GM19395 (cell line): ENCODE measurements around the gene FAM72A.
"Not testable (repeated sequence)": the region's sequence is repeated elsewhere in the genome, so short reads cannot be mapped to it uniquely, and the experiment has no call there.

Source experiments
- ATAC-seq: cut with Tn5 transposase; IDR thresholded peaks from one replicate; pipeline ENCODE4 v1.9.1; 2021; ENCODE audit warnings: mild to moderate bottlenecking, moderate library complexity; ENCODE audit not compliant: unreplicated experiment

FAM72A gene

DNA sequence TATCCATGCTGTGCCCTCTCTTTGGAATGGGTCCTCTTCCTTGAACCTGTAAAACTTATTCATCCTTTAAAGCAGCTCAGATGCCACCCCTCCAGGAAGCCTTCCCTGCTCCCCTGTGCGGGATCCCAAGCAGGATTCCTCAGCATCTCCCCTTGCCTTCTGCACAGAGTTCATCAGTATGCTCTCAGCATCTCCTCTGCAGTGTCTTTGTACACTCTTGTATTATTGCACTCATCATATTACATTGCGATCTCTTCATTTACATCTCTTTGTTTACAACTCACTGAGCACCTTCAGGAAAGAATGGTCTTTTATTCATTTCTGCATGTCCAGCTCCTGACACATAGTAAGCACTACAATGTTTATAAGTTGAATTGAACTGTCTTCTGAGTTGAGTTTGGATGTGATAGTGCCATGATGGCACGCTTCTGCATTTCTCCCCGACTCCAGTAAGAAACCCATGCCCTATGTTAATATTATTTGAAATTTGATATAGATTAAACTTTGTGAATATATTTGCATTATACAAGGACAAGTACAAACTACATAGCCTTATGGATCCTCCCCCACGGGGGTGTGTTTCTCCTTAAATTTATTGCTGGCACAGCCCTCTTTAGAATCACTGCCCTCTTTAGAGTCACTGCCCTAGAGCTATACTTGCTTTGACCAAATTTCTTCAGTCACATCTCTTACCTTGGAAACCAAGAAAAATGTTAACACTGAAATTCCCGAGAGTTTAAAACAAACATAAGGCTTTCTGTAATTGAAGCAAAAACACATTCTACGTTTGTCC is 13.2 kb upstream of the FAM72A start:
- not testable (repeated sequence) for ATAC-seq

DNA sequence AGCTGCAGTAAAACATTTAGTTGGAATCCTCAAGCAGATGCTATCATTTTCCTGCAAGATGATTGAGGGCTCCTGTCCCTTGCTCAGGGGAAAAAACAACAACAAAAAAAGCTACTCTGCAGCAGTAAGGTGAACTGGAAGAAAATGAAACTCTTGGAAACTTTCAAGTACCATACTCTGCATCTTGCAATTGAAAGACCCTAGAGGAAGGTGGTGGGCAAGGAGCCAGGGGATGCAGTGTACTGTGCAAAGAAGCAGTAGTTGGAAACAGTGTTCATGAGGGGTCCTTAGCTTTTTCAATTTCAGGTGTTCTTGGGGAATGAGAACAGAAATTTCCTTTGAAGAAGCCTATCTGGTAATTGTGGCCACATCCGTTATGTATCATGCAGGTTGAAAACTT is 8.2 kb upstream of the FAM72A start:
- not testable (repeated sequence) for ATAC-seq

DNA sequence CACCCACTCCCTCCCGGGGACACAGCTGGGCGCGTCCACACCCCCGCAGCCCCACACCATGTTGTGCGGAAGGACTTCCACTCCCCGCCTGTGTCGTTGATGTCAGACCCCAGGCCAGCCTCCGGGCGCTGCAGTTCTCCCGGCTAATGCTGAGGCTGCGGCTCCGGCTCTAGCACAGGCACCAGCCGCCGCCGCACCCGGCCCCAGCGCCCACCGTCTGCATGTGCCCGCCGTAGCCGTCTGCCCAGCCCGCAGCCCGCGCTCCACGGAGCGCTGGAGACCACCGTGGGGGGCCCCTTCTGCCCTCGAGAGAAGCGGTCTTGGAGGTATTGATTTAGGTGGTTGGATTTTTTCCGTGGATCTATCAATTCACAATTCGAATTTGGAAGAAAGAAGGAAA is 2.9 kb upstream of the FAM72A start:
- not testable (repeated sequence) for ATAC-seq

DNA sequence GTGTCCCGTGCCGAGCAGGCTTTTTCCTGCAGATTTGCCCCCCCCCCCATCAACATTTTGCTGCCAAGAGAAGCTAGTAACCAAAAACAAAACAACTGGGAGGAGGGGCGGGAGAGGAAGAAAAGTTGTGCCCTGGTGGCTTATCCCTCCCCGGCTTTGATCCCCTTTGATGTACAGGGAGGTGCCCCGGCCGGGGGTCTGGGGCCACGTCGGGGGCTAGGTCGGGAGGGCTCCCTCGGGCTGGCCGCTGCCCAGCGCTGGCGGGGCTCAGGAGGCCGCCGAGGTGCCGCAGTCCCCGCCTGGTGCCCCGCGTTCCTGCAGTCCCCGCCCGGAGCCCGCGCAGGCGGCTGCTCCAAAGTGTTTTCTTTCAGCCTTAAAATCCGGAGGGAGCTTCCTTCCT is 2.2 kb upstream of the FAM72A start:
- not testable (repeated sequence) for ATAC-seq

DNA sequence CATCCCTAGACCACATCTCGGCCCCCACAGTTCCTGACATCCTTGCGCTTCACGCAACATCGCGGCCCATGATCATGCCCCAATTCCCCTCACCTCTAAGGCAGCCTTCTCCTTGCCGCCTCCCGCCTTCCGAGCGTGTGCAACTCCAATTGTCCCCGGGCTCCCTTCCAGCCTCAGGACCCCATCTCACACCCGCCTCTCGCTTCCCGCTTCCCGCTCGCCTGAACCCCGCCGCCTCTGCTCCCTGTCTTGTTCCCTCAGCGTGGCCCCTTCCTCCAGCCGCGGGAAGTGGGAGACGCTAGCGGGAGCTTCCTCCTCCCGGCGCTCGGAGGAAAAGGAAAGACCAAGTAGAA is 1.5 kb upstream of the FAM72A start:
- ATAC-seq = not testable (repeated sequence)

DNA sequence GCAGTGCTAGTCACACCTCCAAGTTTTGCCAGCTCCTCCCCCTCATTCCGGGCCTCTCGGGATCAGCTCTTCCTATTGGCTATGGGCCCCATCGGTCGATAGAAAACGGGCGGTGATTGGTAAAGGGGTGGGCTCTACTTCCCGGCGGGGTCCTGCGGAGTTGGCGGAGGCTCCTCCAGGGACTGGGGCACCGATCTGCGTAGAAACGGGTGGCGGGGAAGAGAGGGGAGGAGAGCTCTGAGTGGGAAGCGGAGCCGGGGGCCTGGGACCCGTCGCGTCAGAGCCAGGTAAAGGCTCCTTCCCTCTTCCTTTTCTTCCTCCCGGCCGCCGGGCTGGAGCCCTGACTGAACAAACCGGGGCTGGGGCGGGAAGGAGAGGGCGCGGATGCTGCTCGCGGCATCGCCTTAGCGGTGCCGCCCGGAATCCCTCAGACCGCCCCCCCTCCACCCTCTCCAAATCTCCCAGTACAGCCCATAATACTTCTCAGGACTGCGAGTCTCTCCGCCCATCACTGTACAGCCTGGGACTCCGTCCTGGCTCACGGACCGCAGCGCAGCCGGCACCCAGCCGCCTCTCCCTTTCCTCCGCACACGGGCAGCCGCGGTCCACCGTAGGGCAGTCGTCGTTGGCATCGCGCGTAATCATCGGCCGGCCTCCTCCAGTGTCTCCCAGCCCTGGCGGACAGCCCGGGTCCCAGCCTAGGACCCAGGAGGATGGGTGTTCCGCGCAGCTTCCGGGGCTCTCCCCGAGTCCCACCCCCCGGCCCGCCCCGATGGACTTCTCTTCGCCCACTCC is 922 bp upstream of the FAM72A start, which contains the start of gene SRGAP2:
TSS of gene SRGAP2 (plus strand) at position 178 of the 795 bp plus-strand sequence. CDS start 2,430 bp downstream, outside the sequence.
- peak; percentile 7 for ATAC-seq

DNA sequence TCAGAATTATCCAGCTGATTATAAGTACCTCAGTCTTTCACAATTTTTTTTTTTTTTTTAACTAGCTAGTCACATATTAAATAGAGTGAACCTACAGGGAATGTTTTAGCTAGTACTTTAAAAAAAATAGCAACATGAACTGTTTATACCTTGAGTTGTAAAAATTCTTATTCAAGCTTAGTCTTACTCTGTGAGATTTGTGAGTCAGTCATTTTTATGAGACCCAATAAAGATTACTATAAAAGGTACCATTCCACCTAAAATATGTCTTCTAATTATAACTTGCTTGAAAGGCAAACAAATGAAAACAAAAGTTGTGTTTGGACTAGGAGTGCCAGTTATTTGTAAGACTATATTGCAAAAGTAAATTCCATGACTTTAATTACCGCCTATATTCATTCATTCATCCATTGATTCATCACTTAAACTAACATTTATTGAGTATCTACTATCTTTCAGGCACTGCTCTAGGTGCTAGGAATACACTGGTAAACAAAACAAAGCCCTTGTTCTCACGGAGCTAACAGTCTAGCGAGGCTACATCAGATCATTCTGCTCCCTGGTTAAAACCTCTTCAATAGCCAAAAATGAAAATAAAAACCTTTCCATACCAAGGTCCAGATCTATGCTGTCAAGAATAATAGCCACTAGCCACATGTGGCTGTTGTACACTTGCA is 5.8 kb downstream of the FAM72A start:
- ATAC-seq = not testable (repeated sequence)

DNA sequence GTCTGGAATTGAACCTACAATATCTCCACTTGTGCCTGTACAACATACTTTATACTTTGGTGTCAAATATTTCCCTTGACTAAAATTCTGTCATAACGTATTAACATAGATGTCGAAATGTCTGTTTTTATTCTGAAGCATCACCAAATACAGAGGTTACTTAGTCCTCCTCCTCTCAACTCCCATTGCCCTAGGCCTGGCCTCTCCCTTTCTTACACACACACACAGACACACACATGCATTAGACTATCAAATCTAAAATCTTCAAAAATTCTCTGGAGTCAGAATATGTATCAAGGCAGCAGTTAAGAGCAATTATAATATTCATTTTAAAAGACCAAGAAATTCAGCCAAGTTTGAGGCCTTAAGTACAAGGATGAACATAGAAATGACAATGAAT is 7.5 kb downstream of the FAM72A start:
- ATAC-seq = not testable (repeated sequence)

DNA sequence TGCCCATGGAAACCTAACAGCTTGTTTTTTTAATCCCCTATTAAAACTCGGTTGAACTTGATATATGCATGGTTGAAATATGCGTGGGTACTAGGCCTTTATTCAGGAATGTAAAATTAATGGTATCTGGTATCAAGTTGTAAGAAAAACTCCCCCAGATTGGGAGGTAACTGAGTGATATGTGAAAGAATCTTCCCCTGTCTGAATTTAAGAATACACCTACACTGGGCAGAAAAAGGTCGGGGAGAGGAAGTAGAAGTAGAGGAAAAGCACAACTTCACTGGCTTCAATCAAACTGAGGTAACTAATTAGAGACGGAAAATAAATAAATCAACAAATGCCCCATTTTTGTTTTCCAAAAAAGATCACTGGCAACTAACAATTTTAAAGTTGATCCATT is 15.8 kb downstream of the FAM72A start:
- not testable (repeated sequence) for ATAC-seq

DNA sequence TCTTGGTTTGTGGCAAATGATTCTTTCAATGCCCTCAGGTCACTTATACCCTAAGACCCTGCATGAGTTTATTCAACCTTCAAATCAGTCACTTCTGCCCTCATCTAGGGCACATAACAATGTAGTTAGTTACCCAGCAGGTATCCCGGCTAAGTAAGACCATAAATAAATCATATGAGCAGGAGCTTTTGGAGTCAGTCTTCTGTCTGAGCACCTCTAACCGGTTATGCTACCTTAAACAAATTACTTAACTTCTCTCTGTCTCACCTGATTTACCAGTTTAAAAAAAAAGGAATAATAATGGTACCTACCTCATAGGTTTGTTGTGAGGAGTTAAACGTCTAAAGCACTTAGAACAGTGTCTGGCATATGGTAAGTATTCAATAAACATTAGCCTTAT is 16.9 kb downstream of the FAM72A start:
- ATAC-seq = not testable (repeated sequence)

DNA sequence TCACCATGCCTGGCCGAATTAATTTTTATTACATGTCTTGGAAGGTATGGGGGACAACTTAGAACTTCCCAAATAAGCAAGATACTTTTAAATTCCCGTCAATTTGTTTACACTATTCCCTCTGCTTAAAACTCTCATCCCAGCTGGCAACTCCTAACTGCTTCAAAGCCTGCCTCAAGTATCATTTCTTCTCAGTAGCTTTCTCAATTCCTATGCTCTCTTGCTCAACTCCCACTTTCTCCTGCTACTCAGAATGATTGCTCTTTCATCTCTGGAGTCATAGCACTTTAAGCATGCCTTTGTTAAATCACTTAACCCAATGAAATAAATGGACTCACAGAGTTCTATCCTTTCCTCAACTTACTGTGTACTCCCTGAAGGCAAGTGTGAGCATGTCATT is 18.9 kb downstream of the FAM72A start:
- ATAC-seq = not testable (repeated sequence)

DNA sequence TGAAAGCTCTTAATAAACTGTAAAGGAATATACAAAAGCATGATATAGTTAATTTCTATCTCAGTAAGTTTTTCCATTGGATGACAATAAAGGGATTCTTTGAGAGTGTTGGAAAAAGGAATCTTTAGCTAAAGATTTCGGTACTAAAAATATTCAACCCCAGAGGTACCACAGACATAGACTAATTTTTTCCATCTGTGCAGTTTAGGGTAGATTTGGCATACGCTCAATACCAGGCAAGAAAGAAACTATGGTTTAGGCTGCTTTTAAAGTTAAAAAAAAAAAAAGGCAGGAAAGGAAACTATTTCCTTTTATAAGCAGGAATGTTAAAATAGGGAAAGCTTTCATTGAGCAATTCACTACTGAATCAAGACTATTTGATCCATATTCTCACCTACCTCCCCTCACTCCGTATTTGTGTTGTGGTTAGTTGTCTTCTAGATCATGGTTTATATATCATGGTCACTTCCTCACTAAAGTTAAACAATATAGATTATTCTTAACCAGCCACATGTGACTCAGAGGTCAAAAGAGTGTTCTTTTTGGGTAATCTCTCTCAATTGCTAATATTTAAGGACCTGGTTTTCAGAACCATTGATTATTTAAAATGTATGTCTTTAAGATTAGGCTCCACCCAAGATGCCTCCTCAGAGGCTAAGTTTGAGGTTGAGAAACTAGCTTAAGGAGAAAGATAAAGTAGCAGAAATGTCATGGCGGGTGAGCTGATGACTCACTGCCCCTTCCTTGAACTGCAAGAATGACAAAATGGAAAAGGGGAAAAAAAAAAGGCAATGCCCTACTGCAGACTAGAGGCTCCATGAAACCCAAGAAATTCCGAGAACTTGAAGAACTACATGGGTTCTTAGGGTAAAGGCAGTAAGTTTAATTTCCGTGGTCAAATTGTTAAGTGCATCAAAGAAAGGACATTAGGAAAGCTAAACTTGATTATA is 20.0 kb downstream of the FAM72A start:
- not testable (repeated sequence) for ATAC-seq

DNA sequence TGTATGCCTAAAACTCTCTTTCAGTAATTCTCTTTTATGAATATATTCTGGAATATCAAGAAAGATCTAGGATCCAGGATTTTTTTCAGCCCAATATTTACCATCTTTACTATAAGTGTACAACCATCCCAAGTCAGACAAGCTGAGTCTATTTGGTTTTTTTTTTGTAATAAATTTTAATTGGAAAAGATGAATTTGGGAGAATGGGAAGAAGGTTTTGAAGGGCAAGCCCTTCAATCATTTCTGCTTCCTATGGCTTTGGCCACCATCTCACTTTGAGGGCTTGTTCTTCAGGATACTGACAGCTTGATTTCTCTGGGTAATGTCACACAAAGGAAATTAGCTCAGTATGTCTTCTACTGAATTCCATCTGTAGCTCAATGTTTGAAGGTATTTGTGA is 23.0 kb downstream of the FAM72A start:
- not testable (repeated sequence) for ATAC-seq

DNA sequence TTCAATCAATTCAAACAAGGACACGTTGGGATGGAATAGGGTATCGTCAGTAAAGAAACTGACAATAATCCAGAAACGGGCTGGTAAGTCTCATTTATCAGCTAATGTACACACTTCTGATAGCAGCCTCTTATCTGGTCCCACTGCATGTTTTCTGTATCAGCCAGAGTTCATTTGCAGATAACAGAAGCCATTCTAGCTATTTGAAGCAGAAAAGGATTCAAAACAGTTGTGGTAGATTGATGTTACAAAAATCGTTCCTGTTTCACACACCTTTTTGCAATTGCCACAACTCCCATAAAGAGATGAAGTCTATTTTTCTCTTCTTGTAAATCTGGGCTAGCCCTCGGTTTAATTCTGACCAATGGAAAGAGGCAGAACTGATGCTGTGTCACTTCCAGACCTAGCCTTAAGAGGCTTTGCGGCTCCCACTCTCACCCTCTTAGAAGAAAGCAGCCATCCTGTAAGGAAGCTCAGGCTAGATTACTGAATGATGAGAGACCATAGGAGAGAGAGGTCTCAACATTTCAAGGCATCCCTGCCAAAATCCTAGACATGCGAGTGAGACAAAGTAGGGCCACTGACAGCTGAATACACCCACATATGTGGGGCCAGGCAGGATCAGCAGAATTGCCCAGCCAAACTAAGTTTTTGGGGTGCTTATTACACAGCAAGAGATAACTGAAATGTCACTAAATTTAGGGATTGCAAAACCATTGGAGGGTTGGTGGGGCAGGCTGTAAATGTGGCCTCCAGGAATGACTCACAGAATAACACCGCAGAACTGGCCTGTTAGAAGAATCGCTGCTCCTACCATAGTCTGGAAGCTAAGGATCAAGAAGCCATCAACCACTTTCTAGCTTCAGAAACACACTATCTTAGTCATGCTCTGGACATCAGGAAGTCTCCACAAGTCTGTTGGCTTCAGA is 24.3 kb downstream of the FAM72A start:
- ATAC-seq = not testable (repeated sequence)

DNA sequence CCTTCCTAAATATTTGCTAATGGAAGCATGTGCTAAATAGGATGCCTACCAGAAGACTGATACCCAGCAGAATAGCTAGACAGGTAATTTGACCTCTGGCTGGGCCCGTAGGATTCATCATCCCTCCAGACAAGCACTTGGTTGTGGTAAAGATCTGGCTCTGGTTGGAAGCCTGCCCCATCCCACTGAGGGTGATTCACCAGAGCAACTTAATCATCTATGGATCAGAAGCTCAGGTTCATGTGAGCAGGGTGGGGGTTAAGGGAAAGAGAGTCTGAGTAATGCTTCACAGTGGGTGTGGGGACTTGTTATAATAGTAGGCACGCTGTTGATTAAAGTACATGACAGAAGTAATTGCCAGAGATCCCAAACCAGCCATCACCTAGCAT is 26.5 kb downstream of the FAM72A start:
- not testable (repeated sequence) for ATAC-seq

DNA sequence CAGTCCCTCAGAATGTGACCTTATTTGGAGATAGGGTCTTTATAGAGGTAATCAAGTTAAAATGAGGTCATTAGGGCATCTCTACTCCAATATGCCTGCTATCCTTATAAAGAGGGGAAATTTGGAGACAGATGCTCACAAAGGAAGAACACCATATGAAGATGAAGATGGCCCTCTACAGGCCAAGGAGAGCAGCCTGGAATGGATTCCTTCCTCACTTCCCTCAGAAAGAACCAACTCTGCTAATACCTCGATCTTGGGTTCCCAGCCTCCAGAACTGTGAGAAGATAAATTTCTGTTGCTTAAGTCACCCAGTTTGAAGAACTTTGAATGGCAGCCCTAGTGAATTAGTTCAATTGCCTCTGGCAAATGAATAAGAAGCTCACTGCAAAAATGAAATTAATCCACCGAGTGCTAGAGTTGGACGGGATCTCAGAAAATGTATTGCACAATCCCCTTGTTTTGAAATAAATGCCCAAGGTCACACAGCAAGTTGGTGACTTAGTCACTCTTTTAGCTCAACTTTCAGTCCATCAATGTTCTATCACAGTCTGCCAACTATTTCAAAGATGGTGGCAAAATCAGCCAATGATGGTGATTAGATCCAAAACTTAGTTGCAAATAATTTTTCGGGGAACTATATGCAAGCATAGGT is 27.1 kb downstream of the FAM72A start:
- not testable (repeated sequence) for ATAC-seq

DNA sequence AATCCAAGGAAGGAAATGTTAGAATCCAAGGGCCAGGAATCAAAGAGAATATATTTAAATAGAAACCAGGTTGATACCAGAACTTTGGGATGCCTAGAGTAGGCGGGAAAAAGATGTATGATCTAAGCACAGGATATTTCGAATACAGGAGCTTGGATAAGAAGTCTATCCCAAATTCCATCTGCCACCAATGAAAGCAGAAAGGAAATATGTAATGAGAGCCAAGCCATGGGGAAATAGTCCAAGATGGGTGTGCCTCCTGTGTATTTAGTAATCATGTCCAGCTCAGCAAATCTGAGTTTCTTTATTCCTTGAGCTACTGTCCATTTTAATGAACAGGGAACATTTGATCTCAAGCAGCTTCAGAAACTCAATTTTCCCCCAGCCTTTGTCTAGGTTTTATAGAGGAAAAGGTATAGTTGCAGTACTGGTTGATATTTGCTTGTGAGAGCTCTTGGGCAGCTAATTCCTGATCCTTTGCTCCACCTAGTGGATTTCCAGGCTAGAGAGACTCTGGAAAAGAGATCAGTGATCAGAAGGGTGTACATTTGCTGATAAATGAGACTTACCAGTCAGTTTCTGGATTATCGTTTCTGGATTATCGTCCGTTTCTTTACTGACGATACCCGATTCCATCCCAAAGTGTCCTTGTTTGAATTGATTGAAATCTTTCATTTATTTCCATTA is 28.3 kb downstream of the FAM72A start:
- not testable (repeated sequence) for ATAC-seq

DNA sequence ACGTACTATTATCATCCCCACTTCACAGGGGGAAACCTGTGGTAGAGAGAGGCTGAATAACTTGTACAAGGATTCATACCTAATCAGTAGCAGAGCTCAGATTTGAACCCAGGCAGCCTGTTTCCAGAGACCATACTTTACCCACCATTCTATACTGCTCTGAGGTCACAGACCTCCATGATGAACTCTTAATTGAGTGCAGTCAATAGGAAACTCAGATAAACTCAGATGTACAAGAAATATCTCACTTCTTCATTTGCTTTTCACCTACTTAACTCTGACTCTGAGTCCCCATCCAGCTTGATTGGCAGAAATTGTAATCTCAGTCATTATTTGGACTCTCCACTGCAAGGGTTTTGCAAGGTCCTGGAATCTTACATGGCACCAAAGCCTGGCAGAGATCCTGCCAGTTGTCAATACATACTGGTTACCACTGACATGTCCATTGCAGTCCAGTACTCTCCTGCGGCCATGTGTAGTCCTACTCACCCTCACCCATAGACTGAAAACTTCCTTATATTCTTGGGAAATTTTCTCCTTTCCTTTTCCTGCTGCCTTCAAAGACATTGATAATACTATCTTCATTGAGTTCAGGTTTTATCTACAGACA is 29.4 kb downstream of the FAM72A start:
- not testable (repeated sequence) for ATAC-seq
